GM18909 (cell line): Measurements from ENCODE around the gene YIPF3.
"Not testable (repeated sequence)": the region's sequence is repeated elsewhere in the genome, so short reads cannot be mapped to it uniquely, and the experiment has no call there.

Experiments used
- ATAC-seq: cut with Tn5 transposase; IDR thresholded peaks from one replicate; pipeline ENCODE4 v1.9.1; 2021; ENCODE audit warnings: mild to moderate bottlenecking; ENCODE audit not compliant: unreplicated experiment, poor library complexity

YIPF3 gene

GRCh38 chr6:43467265-43467664 is 49.5 kb downstream of the YIPF3 start:
- not testable (repeated sequence) for ATAC-seq

DNA sequence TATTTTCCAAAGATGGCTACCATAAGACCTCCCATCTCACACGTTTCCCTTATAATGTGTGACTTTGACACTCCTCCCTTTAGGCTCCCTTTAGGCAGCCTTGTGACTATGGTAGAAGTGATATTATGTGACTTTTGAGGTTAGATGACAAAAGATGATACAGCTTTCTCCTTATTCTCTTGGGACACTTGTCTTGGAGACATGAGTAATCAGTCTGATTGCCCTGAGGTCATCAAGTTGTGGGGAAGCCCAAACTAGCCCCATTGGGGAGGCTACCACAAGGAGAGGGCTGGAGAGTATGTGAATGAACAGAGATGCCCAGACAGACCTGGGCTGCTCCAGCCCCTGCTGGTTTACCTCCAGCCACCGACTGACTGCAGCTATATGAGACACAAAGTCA is 50.8 kb downstream of the YIPF3 start:
- no peak for ATAC-seq

GRCh38 chr6:43464337-43464736 is 52.4 kb downstream of the YIPF3 start:
- ATAC-seq = no peak

GRCh38 chr6:43461936-43462335 is 54.8 kb downstream of the YIPF3 start:
- no peak for ATAC-seq
